HG02973 (cell line): ENCODE results near the gene ITGB8.

ENCODE experiments used
- ATAC-seq: cut with Tn5 transposase; IDR thresholded peaks from one replicate; pipeline ENCODE4 v1.9.1; 2021; ENCODE audit warnings: moderate library complexity; ENCODE audit not compliant: unreplicated experiment

Gene ITGB8

GRCh38 chr7:20331910-20332813 is 1.5 kb downstream of the ITGB8 start:
- ATAC-seq, result no peak

GRCh38 chr7:20338285-20338684 is 7.6 kb downstream of the ITGB8 start:
- no peak for ATAC-seq

GRCh38 chr7:20340839-20341238 is 10.1 kb downstream of the ITGB8 start:
- no peak for ATAC-seq

GRCh38 chr7:20343205-20343604 is 12.5 kb downstream of the ITGB8 start:
- no peak for ATAC-seq

- ATAC-seq, result no peak
Measured at GRCh38 chr7:20343941-20344340, 13.2 kb downstream of the ITGB8 start.

- ATAC-seq, result no peak
Measured at GRCh38 chr7:20344396-20344795, 13.7 kb downstream of the ITGB8 start.

GRCh38 chr7:20346577-20346976 is 15.9 kb downstream of the ITGB8 start:
- ATAC-seq, result no peak

GRCh38 chr7:20347680-20348079 is 17.0 kb downstream of the ITGB8 start:
- ATAC-seq, result no peak

- no peak for ATAC-seq
Measured at GRCh38 chr7:20348125-20348807, 17.6 kb downstream of the ITGB8 start.

- ATAC-seq, result no peak
Measured at GRCh38 chr7:20350518-20350951, 19.8 kb downstream of the ITGB8 start.

GRCh38 chr7:20350996-20351692 is 20.4 kb downstream of the ITGB8 start:
- ATAC-seq, result no peak

- ATAC-seq, result no peak
Measured at GRCh38 chr7:20351901-20352300, 21.2 kb downstream of the ITGB8 start.

- ATAC-seq, result no peak
Measured at GRCh38 chr7:20352573-20353306, 22.0 kb downstream of the ITGB8 start.

- ATAC-seq, result no peak
Measured at GRCh38 chr7:20354610-20355528, 24.2 kb downstream of the ITGB8 start.

- ATAC-seq, result no peak
Measured at GRCh38 chr7:20358106-20358505, 27.4 kb downstream of the ITGB8 start.

- ATAC-seq, result no peak
Measured at GRCh38 chr7:20358762-20359282, 28.1 kb downstream of the ITGB8 start.

- ATAC-seq, result no peak
Measured at GRCh38 chr7:20359341-20359963, 28.8 kb downstream of the ITGB8 start.

- ATAC-seq, result no peak
Measured at GRCh38 chr7:20362574-20363253, 32.0 kb downstream of the ITGB8 start.
